Testis (tissue), 3 donors: ENCODE results near the gene C7orf57. TPM values are rescaled to one million over a fixed set of nuclear protein-coding genes. Genes with fewer than 3 reads are reported as not detected.

ENCODE experiments used
- DNase-seq: peaks from one replicate; pipeline ENCODE4 v3.0.0-alpha.2; 2019
- H3K27ac ChIP-seq, 2 donors: fragments of 200-600 bp; sonication (generic); one replicate each; pipeline ENCODE4 v1.5.1; 2019
- H3K27me3 ChIP-seq: fragments of 200-600 bp; sonication (generic); one replicate; pipeline ENCODE4 v1.5.1; 2019
- H3K36me3 ChIP-seq: fragments of 200-600 bp; sonication (generic); one replicate; pipeline ENCODE4 v1.5.1; 2017; ENCODE audit warnings: low read depth; ENCODE audit errors: missing control alignments
- H3K4me1 ChIP-seq: fragments of 200-600 bp; sonication (generic); one replicate; pipeline ENCODE4 v1.5.1; 2019
- H3K4me3 ChIP-seq, 2 donors: fragments of 200-600 bp; sonication (generic); one replicate each; pipeline ENCODE4 v1.5.1; 2017 to 2019
- H3K9me3 ChIP-seq: fragments of 200-600 bp; sonication (generic); one replicate; pipeline ENCODE4 v1.5.1; 2017
- POLR2A ChIP-seq: fragments of 450-650 bp; IDR thresholded peaks from one replicate; pipeline ENCODE4 v1.6.1; 2017; ENCODE audit warnings: antibody characterized with exemption, mild to moderate bottlenecking, moderate library complexity
- WGBS, 2 donors: methylation state at CpG; one replicate each; pipeline ENCODE4 v1.1.5; 2018; 5-methylcytosine and 5-hydroxymethylcytosine counted together
- intact Hi-C: fragments of 100-400 bp; cut with DNase I; formaldehyde crosslinking; loops from one replicate; pipeline ENCODE4 v1.15.1; 2023; ENCODE audit warnings: low total_unique reads
- polyA plus RNA-seq: library from polyadenylated mRNA; stranded (reverse); fragments of 350-450 nt; fragmentation: Illumina TruSeq; extraction: RNeasy Lipid Tissue Mini Kit (QIAGEN cat#74804); gene quantifications from one replicate; pipeline ENCODE4 v1.2.3, GENCODE V29; 2014; ENCODE audit warnings: low read depth, low replicate concordance; ENCODE audit not compliant: insufficient read depth
- total RNA-seq, 2 donors: library from RNA; depleted of rRNA; stranded (reverse); fragments of >200 nt; gene quantifications; one replicate each; pipeline ENCODE4 v1.2.3, GENCODE V29; 2016
- TF ChIP-seq, protein P1 (sequence below), 3 experiments: fragments of 450-650 bp in 2 of 3; fragments of 200-600 bp in 1 of 3; sonication (generic) in 1 of 3; IDR thresholded peaks; one replicate each; pipeline ENCODE4 v1.5.1; 2016 to 2019; ENCODE audit warnings: antibody characterized with exemption in 3 of 3, mild to moderate bottlenecking in 2 of 3, moderate library complexity in 1 of 3

C7orf57 gene
- total and polyA plus RNA-seq, 3 donors from 2014 or later: 2.8 to 12.3 (median 7.8) TPM

DNA sequence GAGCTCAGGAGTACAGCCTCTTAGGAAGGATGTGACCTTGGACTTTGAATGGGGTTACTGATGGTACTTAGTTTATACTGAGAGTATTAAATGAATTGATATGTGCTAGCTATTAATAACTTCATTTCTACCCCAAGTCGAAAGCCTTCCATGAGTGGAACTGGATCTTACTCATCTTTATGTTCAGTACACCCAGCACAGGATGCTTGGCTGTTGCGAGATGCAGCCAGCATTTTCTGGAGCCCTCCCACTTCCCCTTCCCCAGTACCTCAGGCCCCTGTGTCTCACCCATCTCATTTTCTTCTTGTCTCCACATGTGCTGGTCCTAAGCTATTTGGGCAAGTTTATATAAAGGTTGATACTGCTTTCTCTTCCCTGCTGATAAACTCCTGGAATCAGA lies 60.9 kb downstream of the C7orf57 start:
- Histone ChIP-seq H3K36me3 (no peaks in the 10 kb centered on the region), H3K27me3 (no peaks in the 10 kb centered on the region), H3K4me1 (no peaks in the 10 kb centered on the region), H3K27ac (no peak overlapping the region), H3K9me3 (no peaks in the 10 kb centered on the region), H3K4me3 (no peak overlapping the region)
- WGBS, 2 donors: 81% methylated on average over 2 of the region's 2 CpGs
- no peak for DNase-seq
- intact Hi-C loops: no loop called here
- TF ChIP-seq, protein P1, sequence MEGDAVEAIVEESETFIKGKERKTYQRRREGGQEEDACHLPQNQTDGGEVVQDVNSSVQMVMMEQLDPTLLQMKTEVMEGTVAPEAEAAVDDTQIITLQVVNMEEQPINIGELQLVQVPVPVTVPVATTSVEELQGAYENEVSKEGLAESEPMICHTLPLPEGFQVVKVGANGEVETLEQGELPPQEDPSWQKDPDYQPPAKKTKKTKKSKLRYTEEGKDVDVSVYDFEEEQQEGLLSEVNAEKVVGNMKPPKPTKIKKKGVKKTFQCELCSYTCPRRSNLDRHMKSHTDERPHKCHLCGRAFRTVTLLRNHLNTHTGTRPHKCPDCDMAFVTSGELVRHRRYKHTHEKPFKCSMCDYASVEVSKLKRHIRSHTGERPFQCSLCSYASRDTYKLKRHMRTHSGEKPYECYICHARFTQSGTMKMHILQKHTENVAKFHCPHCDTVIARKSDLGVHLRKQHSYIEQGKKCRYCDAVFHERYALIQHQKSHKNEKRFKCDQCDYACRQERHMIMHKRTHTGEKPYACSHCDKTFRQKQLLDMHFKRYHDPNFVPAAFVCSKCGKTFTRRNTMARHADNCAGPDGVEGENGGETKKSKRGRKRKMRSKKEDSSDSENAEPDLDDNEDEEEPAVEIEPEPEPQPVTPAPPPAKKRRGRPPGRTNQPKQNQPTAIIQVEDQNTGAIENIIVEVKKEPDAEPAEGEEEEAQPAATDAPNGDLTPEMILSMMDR (IDR thresholded peaks at IDR 0.05): no peak
- TF ChIP-seq POLR2A: no peak

DNA sequence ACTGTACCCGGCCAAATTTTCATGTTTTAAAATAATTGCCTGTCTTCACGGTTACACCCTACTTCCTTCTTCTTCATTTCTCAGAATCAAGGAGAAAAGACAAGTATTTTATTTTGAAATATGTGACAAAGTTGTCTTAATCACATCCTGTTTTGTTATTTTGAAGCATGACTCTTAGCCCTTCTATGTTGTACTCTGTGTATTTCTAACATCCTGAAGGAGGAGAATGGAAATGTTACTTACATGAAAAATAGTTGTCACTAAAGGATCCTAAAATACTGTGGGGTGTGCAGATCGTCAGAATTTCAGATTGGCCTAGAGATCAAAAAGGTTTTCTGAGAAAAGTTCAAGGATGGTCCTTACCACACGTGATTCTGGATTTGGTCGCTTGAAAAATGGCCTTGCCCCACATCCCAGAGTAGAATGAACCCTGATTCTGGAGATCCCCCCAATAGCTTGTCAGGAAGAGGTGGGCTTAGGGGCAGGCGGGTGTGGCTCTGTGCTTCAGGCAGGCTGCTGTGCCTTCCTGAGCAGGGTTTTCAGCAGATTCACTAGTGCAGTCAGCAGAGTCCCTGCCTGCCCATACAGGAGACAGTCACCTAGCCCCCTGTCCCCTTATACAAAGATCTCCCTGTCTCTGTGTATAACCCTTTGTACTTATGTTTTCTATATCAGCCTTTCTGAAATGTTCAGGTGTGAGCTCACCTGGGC lies 62.3 kb downstream of the C7orf57 start:
- 62 to 81% methylated on average over 6 of the region's 6 CpGs for WGBS, 2 donors
- TF ChIP-seq, protein P1 (IDR thresholded peaks at IDR 0.05): no peak
- TF ChIP-seq POLR2A: no peak
- intact Hi-C loops: no loop called here
- Histone ChIP-seq H3K4me3 (no peak overlapping the region), H3K27me3 (no peaks in the 10 kb centered on the region), H3K4me1 (no peaks in the 10 kb centered on the region), H3K27ac (no peak overlapping the region), H3K9me3 (no peaks in the 10 kb centered on the region), H3K36me3 (no peaks in the 10 kb centered on the region)
- no peak for DNase-seq

DNA sequence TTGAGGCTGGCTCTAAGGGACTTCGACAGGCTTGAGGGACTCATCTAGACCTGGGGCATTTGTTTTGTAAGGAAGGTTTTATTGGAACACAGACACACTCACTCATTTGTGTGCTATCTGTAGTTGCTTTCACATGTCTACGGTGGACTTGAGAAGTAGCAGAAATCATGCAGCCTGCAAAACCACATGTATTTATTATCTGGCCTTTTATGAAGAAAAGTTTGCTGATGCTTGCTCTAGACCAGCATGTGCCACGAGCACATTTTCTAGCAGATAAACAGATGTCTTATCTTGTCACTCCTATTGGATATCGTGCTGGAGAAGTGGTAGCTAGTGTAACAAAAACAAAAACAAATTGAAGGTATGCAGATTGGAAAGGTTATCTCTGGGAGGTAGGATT lies 63.5 kb downstream of the C7orf57 start:
- Histone ChIP-seq H3K36me3 (no peaks in the 10 kb centered on the region), H3K4me3 (no peak overlapping the region), H3K27ac (no peak overlapping the region), H3K9me3 (no peaks in the 10 kb centered on the region), H3K4me1 (no peaks in the 10 kb centered on the region), H3K27me3 (no peaks in the 10 kb centered on the region)
- intact Hi-C loops: no loop called here
- TF ChIP-seq, protein P1 (IDR thresholded peaks at IDR 0.05): no peak
- TF ChIP-seq POLR2A: no peak
- DNase-seq: no peak
- 62 to 75% methylated on average over 4 of the region's 4 CpGs for WGBS, 2 donors

DNA sequence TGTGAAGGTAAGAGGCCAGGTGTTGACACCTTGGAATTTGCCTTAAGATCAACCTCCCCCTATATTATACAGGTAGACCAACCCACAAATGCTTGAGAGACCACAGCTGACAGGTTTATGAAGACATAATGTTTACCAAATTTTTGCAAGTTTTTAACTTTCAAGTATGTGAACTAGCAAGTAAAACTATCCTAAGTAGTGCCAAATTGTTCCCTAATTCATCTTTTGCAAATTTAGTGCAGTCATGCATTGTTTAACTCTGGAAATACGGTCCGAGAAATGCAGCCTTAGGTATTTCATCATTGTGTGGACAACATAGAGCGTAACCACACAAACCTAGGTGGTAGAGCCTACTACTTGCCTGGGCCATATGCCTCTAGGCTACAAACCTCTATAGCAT lies 64.4 kb downstream of the C7orf57 start:
- no peaks in the 10 kb centered on the region for H3K9me3 ChIP-seq
- 93 to 96% methylated on average over 3 of the region's 3 CpGs for WGBS, 2 donors
- H3K27me3 ChIP-seq: no peaks in the 10 kb centered on the region
- no peak overlapping the region for H3K27ac ChIP-seq
- H3K4me1 ChIP-seq: no peaks in the 10 kb centered on the region
- no peaks in the 10 kb centered on the region for H3K36me3 ChIP-seq
- TF ChIP-seq, protein P1 (IDR thresholded peaks at IDR 0.05): no peak
- TF ChIP-seq POLR2A: no peak
- intact Hi-C loops: loop anchor here (10.0 kb wide), 1 partner anchor 155 kb away; the partner anchor contains the start of gene PKD1L1
- DNase-seq: no peak
- no peak overlapping the region for H3K4me3 ChIP-seq

DNA sequence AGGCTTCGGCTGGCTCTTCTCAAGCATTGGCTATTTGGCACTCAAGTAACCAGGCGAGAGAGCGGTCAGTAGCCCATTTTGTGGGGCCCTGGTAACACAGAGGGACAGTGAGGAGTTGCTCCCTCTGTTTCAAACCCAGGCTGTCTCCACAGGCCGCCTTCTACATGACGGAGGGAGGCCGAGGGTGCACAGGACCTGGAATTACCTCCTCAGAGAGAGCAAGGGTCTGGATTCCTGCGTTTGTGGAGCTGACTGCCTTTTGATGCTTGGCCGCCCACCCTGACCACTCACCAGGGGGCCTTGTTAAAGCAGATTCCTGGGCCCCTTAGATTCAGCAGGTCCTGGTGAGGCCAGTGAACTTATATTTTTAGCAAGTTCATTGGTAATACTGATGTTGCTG lies 66.0 kb downstream of the C7orf57 start:
- TF ChIP-seq, protein P1 (IDR thresholded peaks at IDR 0.05): no peak
- no peak for TF ChIP-seq POLR2A
- intact Hi-C loops: loop anchor here (10.0 kb wide), 1 partner anchor 157 kb away; the partner anchor contains the start of gene PKD1L1
- Histone ChIP-seq H3K4me3 (no peak overlapping the region), H3K27me3 (no peaks in the 10 kb centered on the region), H3K9me3 (no peaks in the 10 kb centered on the region), H3K36me3 (no peaks in the 10 kb centered on the region), H3K4me1 (no peaks in the 10 kb centered on the region), H3K27ac (no peak overlapping the region)
- WGBS, 2 donors: 95 to 99% methylated on average over 6 to 8 of the region's 8 CpGs
- no peak for DNase-seq
